Measurements from ENCODE around the gene ROR2.

Gene ROR2

DNA sequence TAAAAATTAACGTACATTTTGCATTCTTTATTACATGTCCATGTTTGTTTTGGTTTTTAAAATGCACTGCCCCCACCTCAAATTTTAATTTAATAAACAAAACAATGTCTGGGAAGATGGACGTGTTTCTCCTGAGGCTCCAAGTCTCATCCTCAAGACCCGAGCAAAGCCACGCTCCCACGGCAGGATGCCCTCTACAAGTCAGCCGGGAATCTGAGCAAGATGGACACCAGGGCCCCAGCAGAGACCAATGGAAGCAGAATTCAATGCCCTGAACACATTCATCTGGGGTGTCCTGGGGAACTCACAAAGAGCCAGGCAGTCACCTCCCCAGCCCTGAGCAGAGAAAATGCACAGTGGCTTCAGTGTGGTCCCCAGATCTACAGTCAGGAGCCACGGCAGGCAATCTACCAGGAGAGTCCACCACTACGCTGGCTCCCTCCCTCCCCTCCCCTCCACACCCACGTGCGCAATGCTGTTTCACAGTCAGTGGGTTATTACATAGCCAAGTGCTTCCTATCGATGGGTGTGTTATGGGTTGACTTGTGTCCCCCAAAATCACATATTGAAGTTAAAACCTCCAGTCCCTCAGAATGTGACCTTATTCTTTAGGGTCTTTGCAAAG is 129.8 kb downstream of the ROR2 start:
- no peak for ATAC-seq
- TF ChIP-seq, protein P1, sequence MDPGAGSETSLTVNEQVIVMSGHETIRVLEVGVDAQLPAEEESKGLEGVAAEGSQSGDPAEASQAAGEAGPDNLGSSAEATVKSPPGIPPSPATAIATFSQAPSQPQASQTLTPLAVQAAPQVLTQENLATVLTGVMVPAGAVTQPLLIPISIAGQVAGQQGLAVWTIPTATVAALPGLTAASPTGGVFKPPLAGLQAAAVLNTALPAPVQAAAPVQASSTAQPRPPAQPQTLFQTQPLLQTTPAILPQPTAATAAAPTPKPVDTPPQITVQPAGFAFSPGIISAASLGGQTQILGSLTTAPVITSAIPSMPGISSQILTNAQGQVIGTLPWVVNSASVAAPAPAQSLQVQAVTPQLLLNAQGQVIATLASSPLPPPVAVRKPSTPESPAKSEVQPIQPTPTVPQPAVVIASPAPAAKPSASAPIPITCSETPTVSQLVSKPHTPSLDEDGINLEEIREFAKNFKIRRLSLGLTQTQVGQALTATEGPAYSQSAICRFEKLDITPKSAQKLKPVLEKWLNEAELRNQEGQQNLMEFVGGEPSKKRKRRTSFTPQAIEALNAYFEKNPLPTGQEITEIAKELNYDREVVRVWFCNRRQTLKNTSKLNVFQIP (CRISPR knock-in tag; IDR thresholded peaks at IDR 0.05; ENCODE audit: borderline replicate concordance, low read depth): no peak
- TF ChIP-seq SNAI2 (CRISPR knock-in tag; IDR thresholded peaks at IDR 0.05) (no peak), ARNTL (CRISPR knock-in tag; IDR thresholded peaks at IDR 0.05; ENCODE audit: borderline replicate concordance, low read depth) (no peak), GLIS3 (CRISPR knock-in tag; IDR thresholded peaks at IDR 0.05) (no peak), TCF4 (CRISPR knock-in tag; IDR thresholded peaks at IDR 0.05; ENCODE audit: borderline replicate concordance) (no peak), ZFP3 (CRISPR knock-in tag; IDR thresholded peaks at IDR 0.05) (no peak), PPARA (CRISPR knock-in tag; IDR thresholded peaks at IDR 0.05; ENCODE audit: borderline replicate concordance) (no peak), BACH2 (CRISPR knock-in tag; IDR thresholded peaks at IDR 0.05; ENCODE audit: borderline replicate concordance) (no peak), OSR1 (CRISPR knock-in tag; IDR thresholded peaks at IDR 0.05) (no peak), ZNF70 (CRISPR knock-in tag; IDR thresholded peaks at IDR 0.05) (no peak), ZNF8 (CRISPR knock-in tag; IDR thresholded peaks at IDR 0.05) (no peak), RARB (CRISPR knock-in tag; IDR thresholded peaks at IDR 0.05) (no peak), ZNF565 (CRISPR knock-in tag; conservative IDR thresholded peaks at IDR 0.05; ENCODE audit: low read depth) (no peak), ISL1 (CRISPR knock-in tag; IDR thresholded peaks at IDR 0.05) (no peak)
- TF ChIP-seq, protein P2, sequence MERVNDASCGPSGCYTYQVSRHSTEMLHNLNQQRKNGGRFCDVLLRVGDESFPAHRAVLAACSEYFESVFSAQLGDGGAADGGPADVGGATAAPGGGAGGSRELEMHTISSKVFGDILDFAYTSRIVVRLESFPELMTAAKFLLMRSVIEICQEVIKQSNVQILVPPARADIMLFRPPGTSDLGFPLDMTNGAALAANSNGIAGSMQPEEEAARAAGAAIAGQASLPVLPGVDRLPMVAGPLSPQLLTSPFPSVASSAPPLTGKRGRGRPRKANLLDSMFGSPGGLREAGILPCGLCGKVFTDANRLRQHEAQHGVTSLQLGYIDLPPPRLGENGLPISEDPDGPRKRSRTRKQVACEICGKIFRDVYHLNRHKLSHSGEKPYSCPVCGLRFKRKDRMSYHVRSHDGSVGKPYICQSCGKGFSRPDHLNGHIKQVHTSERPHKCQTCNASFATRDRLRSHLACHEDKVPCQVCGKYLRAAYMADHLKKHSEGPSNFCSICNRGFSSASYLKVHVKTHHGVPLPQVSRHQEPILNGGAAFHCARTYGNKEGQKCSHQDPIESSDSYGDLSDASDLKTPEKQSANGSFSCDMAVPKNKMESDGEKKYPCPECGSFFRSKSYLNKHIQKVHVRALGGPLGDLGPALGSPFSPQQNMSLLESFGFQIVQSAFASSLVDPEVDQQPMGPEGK (CRISPR knock-in tag; IDR thresholded peaks at IDR 0.05; ENCODE audit: borderline replicate concordance): no peak
- TF ChIP-seq, protein P3, sequence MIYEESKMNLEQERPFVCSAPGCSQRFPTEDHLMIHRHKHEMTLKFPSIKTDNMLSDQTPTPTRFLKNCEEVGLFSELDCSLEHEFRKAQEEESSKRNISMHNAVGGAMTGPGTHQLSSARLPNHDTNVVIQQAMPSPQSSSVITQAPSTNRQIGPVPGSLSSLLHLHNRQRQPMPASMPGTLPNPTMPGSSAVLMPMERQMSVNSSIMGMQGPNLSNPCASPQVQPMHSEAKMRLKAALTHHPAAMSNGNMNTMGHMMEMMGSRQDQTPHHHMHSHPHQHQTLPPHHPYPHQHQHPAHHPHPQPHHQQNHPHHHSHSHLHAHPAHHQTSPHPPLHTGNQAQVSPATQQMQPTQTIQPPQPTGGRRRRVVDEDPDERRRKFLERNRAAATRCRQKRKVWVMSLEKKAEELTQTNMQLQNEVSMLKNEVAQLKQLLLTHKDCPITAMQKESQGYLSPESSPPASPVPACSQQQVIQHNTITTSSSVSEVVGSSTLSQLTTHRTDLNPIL (CRISPR knock-in tag; IDR thresholded peaks at IDR 0.05; ENCODE audit: low read depth): no peak
- TF ChIP-seq, protein P4, sequence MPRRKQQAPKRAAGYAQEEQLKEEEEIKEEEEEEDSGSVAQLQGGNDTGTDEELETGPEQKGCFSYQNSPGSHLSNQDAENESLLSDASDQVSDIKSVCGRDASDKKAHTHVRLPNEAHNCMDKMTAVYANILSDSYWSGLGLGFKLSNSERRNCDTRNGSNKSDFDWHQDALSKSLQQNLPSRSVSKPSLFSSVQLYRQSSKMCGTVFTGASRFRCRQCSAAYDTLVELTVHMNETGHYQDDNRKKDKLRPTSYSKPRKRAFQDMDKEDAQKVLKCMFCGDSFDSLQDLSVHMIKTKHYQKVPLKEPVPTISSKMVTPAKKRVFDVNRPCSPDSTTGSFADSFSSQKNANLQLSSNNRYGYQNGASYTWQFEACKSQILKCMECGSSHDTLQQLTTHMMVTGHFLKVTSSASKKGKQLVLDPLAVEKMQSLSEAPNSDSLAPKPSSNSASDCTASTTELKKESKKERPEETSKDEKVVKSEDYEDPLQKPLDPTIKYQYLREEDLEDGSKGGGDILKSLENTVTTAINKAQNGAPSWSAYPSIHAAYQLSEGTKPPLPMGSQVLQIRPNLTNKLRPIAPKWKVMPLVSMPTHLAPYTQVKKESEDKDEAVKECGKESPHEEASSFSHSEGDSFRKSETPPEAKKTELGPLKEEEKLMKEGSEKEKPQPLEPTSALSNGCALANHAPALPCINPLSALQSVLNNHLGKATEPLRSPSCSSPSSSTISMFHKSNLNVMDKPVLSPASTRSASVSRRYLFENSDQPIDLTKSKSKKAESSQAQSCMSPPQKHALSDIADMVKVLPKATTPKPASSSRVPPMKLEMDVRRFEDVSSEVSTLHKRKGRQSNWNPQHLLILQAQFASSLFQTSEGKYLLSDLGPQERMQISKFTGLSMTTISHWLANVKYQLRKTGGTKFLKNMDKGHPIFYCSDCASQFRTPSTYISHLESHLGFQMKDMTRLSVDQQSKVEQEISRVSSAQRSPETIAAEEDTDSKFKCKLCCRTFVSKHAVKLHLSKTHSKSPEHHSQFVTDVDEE (CRISPR knock-in tag; IDR thresholded peaks at IDR 0.05): no peak
- TF ChIP-seq, protein P5, sequence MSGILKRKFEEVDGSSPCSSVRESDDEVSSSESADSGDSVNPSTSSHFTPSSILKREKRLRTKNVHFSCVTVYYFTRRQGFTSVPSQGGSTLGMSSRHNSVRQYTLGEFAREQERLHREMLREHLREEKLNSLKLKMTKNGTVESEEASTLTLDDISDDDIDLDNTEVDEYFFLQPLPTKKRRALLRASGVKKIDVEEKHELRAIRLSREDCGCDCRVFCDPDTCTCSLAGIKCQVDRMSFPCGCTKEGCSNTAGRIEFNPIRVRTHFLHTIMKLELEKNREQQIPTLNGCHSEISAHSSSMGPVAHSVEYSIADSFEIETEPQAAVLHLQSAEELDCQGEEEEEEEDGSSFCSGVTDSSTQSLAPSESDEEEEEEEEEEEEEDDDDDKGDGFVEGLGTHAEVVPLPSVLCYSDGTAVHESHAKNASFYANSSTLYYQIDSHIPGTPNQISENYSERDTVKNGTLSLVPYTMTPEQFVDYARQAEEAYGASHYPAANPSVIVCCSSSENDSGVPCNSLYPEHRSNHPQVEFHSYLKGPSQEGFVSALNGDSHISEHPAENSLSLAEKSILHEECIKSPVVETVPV (CRISPR knock-in tag; IDR thresholded peaks at IDR 0.05): no peak

DNA sequence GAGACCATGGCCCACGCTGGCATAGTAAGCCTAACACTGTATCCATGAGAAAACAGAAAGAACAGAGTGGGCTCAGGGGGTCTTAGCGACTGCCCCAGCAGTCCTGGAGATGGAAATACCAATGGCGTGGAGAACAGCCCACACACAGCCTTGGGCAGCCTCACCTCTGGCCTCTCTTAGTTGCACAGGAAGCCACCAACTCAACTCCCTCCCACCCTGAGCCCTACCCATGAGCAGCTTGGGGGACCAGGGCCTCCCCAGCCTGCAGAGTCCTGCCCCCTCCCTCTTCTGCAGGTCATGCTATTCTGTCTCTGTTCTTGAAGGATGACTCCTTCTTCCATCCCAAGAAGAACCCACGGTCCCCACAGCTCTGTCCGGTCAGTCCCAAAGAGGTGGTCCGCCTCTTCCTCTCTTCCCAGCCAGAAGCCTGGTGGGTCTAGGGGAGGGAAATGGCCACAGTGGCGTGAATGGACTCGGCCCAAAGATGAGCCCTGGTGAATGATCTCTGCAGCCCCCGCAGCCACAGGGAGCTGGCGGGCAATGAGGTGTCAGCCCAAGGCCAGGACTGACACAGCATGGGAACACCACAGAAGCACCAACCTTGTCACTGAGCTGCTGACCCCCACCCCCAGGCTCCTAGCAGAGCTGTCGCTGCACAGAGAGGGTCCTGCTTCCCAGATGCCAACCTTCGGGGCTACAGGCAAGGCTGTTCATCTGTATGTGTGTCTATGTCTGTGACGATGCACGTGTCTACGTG is 131.2 kb downstream of the ROR2 start:
- no peak for TF ChIP-seq PPARA (CRISPR knock-in tag; IDR thresholded peaks at IDR 0.05; ENCODE audit: borderline replicate concordance)
- TF ChIP-seq TOX (CRISPR knock-in tag; IDR thresholded peaks at IDR 0.05; ENCODE audit: borderline replicate concordance): no peak
- no peak for TF ChIP-seq ZFP3 (CRISPR knock-in tag; IDR thresholded peaks at IDR 0.05)
- TF ChIP-seq SNAI2 (CRISPR knock-in tag; IDR thresholded peaks at IDR 0.05): no peak
- TF ChIP-seq, protein P2 (CRISPR knock-in tag; IDR thresholded peaks at IDR 0.05; ENCODE audit: borderline replicate concordance): no peak
- TF ChIP-seq ZFP30 (CRISPR knock-in tag; IDR thresholded peaks at IDR 0.05): no peak
- no peak for TF ChIP-seq ZNF8 (CRISPR knock-in tag; IDR thresholded peaks at IDR 0.05)
- no peak for ATAC-seq

Data from SK-N-SH treated with all-trans-retinoic acid at 6 μM for 48 hours (cell line).